NB4 (cell line): ENCODE measurements around the gene RNF19B.

Experiments
- POLR2A ChIP-seq: IDR thresholded peaks from 2 replicates; pipeline ENCODE4 v1.6.1; 2011; ENCODE audit warnings: mild to moderate bottlenecking; ENCODE audit not compliant: insufficient read length; ENCODE audit errors: extremely low read depth
- TF ChIP-seq, protein P1 (sequence below): IDR thresholded peaks from one replicate; pipeline ENCODE4 v1.5.1; 2012; ENCODE audit warnings: low read depth, low read length

DNA sequence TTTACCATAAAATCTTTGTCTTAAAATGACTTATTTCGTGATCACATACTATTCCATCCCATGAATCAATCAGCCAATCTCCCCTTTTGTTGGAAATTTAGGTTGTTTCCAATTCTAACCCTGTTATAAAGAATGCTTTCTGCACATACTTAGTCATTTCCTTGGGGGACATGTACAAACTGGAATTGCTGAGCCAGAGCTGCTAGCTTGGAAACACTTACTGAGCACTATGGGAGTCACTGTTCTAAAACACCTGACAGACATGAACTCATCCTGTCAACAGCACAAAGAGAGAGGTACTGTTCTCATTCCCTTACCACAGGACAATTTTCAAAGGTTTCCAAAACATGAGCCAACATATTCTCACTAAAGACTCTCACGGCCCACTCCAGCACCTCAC lies 40.0 kb upstream of the RNF19B start:
- TF ChIP-seq, protein P1, sequence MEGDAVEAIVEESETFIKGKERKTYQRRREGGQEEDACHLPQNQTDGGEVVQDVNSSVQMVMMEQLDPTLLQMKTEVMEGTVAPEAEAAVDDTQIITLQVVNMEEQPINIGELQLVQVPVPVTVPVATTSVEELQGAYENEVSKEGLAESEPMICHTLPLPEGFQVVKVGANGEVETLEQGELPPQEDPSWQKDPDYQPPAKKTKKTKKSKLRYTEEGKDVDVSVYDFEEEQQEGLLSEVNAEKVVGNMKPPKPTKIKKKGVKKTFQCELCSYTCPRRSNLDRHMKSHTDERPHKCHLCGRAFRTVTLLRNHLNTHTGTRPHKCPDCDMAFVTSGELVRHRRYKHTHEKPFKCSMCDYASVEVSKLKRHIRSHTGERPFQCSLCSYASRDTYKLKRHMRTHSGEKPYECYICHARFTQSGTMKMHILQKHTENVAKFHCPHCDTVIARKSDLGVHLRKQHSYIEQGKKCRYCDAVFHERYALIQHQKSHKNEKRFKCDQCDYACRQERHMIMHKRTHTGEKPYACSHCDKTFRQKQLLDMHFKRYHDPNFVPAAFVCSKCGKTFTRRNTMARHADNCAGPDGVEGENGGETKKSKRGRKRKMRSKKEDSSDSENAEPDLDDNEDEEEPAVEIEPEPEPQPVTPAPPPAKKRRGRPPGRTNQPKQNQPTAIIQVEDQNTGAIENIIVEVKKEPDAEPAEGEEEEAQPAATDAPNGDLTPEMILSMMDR, result no peak
- TF ChIP-seq POLR2A, result no peak
